ENCODE measurements around the gene NAT16. TPM values are rescaled to one million over a fixed set of nuclear protein-coding genes. Genes with fewer than 3 reads are reported as not detected.
"Not testable (repeated sequence)": the region's sequence is repeated elsewhere in the genome, so short reads cannot be mapped to it uniquely, and the experiment has no call there.

Gene NAT16
- total RNA-seq, 2 donors from 2014 or later: 0.26 TPM; not detected in 1

GRCh38 chr7:101137651-101138212, 42.4 kb downstream of the NAT16 start:
- H3K4me3 ChIP-seq: no peak overlapping the region
- ATAC-seq (peak; percentile 2), DNase-seq (no peak)
- no peak for TF ChIP-seq CTCF (IDR thresholded peaks at IDR 0.05)
- TF ChIP-seq POLR2A (IDR thresholded peaks at IDR 0.05): no peak
- peak overlapping the region in 2 of 4 donors; percentile 50 to 70 for H3K27ac ChIP-seq
- no peaks in the 10 kb centered on the region for H3K27me3 ChIP-seq
- H3K4me1 ChIP-seq: peaks cover 11% of the 10 kb centered on the region
- 44 to 53% methylated on average over 7 to 9 of the region's 9 CpGs for WGBS, 2 donors
- no peaks in the 10 kb centered on the region for H3K36me3 ChIP-seq (replicated peaks in 1 of 2; ENCODE audit: insufficient read depth in 1 of 2, low read depth in 2 of 2)
- intact Hi-C loops (cut with DNase I): no loop called here
- no peaks in the 10 kb centered on the region for H3K9me3 ChIP-seq

DNA sequence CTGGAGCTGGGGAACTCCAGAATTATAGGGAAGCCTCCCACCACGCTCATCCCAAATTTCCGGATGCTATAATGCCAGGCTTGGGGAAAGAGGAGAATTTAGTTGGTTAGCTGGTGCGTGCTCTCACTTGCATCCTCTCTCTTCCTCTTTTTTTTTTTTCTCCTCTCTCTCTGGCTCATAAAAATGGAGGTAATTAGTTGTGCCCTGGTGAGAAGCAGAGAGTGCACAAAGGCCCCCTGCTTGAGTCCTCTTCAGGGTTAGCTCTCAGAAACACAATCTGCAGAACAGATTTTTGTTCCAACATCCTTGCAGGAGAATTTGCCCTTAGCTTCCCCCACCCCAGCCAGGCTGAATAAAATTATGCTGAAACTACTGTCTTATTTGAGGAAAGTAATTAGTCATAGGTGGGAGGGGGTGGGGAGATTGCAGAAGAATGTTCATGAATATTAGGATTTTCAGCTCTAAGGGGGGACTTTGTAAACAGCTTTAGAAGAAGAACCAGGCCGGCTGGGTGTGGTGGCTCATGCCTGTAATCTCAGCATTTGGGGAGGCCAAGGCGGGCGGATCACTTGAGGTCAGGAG, 45.6 kb downstream of the NAT16 start:
- Histone ChIP-seq H3K9me3 (no peaks in the 10 kb centered on the region), H3K4me1 (peaks cover 11% of the 10 kb centered on the region), H3K4me3 (no peak overlapping the region), H3K27me3 (no peaks in the 10 kb centered on the region), H3K36me3 (replicated peaks in 1 of 2; ENCODE audit: insufficient read depth in 1 of 2, low read depth in 2 of 2) (no peaks in the 10 kb centered on the region), H3K27ac (no peak overlapping the region)
- ATAC-seq (no peak), DNase-seq (no peak)
- no peak for TF ChIP-seq CTCF (IDR thresholded peaks at IDR 0.05)
- no peak for TF ChIP-seq POLR2A (IDR thresholded peaks at IDR 0.05)
- WGBS, 2 donors: 64 to 67% methylated on average over 6 of the region's 6 CpGs
- intact Hi-C loops (cut with DNase I): no loop called here

DNA sequence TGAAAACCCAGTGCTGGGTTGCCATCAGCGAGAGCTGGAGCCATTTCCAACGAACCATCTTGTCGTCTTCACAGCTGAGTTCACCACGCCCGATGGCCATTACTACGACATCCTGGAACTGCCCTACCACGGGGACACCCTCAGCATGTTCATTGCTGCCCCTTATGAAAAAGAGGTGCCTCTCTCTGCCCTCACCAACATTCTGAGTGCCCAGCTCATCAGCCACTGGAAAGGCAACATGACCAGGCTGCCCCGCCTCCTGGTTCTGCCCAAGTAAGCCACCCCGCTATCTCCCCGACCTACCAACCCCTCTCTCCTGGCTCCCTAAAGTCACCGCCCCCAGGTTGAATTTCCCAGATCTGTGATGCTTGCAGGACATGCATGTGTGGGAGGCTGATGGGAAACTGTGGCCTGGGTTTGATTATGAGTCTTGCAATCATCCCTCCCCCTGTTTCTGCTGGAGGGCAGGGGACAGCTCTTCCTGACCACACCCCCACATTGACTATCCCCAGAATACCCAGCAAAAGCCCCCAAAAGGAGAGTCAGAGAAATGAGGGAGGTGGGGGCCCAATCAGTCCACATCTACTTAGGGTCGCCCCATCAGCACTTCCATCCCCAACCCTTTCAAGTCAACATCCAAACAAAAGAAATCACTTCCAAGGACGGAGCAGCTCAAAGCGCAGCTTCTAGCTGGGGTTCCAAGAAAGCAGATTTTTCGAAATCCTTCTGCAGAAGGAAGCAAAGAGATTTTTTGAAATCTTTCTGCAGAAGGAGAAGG, 46.3 kb downstream of the NAT16 start:
- TF ChIP-seq POLR2A (IDR thresholded peaks at IDR 0.05): no peak
- no peak for TF ChIP-seq CTCF (IDR thresholded peaks at IDR 0.05)
- ATAC-seq: no peak
- no peak for DNase-seq
- Histone ChIP-seq H3K9me3 (no peaks in the 10 kb centered on the region), H3K4me3 (no peak overlapping the region), H3K4me1 (peaks cover 11% of the 10 kb centered on the region), H3K27me3 (no peaks in the 10 kb centered on the region), H3K27ac (no peak overlapping the region), H3K36me3 (replicated peaks in 1 of 2; ENCODE audit: insufficient read depth in 1 of 2, low read depth in 2 of 2) (no peaks in the 10 kb centered on the region)
- WGBS, 2 donors: 59 to 71% methylated on average over 13 to 15 of the region's 15 CpGs
- intact Hi-C loops (cut with DNase I): no loop called here

GRCh38 chr7:101132626-101133600, 47.2 kb downstream of the NAT16 start:
- H3K36me3 ChIP-seq (replicated peaks in 1 of 2; ENCODE audit: insufficient read depth in 1 of 2, low read depth in 2 of 2); H3K9me3 ChIP-seq; intact Hi-C loops (cut with DNase I); DNase-seq; H3K27me3 ChIP-seq; H3K4me3 ChIP-seq; H3K4me1 ChIP-seq; ATAC-seq; H3K27ac ChIP-seq: not testable (repeated sequence)
- 70 to 84% methylated on average over 18 of the region's 18 CpGs for WGBS, 2 donors

Measured in body of pancreas (tissue), 4 donors.